ENCODE measurements around the gene SLC45A2. TPM values are rescaled to one million over a fixed set of nuclear protein-coding genes. Genes with fewer than 3 reads are reported as not detected.

SLC45A2 gene
- total RNA-seq, 1 donor from 2014 or later, result not detected

GRCh38 chr5:34007621-34008600, 23.4 kb upstream of the SLC45A2 start, which contains the start of gene AMACR:
Gene AMACR, minus strand, starts transcription at chr5:34008050. Its CDS starts 31 bp downstream, at chr5:34008019.
- DNase-seq (ENCODE audit: low read depth), result peak; percentile 87

GRCh38 chr5:34007201-34007620, 22.7 kb upstream of the SLC45A2 start:
- no peak for DNase-seq (ENCODE audit: low read depth)

GRCh38 chr5:34005681-34006080, 21.2 kb upstream of the SLC45A2 start:
- no peak for DNase-seq (ENCODE audit: low read depth)

DNA sequence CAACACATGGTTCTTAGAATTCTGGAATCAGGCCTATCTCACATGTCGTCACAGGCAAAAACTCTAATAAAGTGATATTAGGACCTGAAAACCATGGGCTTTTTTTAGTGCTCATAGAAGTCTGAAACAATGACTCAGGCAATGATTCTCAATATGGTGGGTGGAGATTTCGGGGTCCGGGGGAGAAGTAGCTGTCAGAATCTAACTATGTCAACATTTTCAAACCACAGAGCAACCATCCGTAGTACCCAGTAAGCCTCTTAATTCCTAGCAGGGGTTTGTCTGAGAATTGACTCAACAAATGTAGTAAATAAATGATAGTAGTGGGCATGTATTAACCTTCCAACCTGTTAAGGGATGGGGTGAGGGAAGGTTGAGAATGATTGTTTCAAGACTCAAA, 20.7 kb upstream of the SLC45A2 start:
- peak; percentile 97 for DNase-seq (ENCODE audit: low read depth)

DNA sequence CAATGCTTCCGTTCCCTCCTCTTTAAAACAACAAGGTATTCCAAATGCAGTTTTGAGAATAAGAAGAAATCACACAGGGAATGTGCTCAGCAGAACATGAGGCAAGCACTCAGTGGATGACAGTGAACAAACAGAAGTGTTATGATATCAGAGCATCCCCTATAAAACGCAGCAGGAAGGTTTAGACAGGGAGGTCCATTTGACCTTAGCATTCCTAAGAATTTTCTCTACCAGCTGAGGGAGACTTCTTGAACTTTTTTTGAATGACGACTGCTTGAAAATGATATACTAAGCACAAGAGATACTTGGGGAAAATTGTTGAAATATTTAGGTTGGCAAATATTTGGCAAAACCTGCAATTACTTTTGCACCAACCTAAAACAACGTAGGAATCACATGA, 19.4 kb upstream of the SLC45A2 start:
- DNase-seq (ENCODE audit: low read depth), result no peak

DNA sequence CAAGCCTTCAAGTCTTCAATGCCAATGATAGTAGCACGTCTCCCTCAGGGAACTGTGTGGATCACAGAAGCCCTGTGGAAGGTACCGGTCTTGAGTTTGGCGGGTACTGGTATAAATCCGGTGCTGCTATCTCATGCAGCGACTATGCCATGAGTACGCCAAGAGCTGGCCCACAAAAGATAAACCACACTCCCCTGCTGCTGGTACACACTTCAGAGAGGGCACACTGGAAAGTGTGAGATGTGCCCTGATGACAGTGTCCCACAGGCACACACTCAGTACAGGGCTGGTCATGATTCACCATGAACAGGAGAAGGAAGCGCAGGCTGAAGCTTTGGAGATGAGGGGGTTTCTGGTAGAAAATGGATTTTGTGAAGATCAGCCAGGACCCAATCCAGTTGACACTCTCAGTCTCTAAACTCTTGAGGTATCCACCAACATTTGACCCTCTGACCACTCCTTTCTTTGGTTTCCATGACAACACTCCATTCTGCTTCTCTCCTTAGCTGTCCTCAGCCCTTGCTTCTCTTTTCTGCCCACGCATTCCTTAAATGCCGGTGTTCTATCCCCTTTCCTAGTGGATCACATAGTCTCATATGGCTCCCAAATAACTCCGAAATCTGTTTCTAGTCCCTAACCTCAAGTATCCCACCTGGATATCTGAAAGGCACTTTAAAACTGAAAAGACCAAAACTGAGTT, 18.3 kb upstream of the SLC45A2 start:
- peak; percentile 67 for DNase-seq (ENCODE audit: low read depth)

DNA sequence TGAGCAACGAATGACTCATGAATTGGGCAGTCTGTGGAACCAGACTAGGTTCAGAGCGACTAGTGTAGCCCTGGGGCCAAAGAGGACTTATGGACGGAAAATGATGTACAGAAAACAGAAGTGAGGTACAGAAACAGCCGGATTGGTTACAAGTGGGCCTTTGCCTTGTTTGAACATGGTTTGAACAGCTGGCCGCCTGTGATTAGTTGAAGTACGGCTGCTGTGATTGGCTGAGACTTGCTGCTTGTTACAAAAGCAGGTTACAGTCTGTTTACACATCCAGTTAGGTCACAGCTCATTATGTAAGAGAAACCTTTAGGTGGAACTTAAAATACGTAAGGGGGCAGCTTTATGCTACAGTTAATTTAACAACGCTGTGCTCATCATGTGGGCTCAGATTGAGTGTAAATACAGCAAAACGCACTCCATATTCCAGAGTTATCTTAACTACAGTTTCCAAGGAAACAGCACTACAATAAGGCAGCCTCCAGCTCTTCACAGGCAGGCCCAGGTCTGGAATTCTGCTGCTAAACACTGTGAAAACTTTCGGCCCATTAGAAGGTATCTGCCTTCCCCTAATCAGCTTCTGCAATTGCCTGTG, 16.8 kb upstream of the SLC45A2 start:
- peak; percentile 91 for DNase-seq (ENCODE audit: low read depth)

GRCh38 chr5:33999978-34000377, 15.5 kb upstream of the SLC45A2 start:
- peak; percentile 45 for DNase-seq (ENCODE audit: low read depth)

DNA sequence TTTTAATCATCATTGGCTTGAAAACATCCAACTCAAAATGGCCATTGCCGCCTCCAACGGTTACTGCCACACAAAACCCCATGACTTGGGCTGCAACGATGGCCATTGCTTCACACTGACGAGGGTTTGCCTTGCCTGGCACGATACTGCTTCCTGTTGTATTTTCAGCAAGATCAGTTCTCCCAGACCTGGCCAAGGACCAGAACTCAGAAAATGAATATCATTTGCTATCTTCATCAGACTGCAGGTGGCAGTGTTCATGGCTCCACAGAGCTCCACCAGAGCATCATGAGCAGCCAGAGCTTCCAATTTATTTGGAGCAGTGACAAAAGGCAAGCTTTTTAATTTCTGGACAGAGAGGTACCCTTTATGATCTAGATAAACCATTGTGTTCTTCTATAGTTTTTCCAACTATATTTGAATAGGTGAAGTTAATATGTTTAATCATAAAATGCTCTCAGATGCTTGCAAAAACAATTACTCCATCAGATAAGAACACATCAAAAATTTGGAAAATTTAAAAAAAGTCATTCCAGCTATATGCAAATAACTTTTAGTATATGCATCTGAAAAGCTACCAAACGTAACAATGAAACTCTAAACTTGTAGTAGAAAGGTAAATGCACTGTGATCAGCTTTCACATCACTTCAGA, 13.0 kb upstream of the SLC45A2 start:
- DNase-seq (ENCODE audit: low read depth), result peak; percentile 82

- DNase-seq (ENCODE audit: low read depth), result no peak
These were observed 11.4 kb upstream of the SLC45A2 start for GRCh38 chr5:33995865-33996264.

- peak; percentile 40 for DNase-seq (ENCODE audit: low read depth)
These were observed 10.4 kb upstream of the SLC45A2 start for GRCh38 chr5:33994845-33995244.

- no peak for DNase-seq (ENCODE audit: low read depth)
These were observed 8.4 kb upstream of the SLC45A2 start for GRCh38 chr5:33992864-33993263.

DNA sequence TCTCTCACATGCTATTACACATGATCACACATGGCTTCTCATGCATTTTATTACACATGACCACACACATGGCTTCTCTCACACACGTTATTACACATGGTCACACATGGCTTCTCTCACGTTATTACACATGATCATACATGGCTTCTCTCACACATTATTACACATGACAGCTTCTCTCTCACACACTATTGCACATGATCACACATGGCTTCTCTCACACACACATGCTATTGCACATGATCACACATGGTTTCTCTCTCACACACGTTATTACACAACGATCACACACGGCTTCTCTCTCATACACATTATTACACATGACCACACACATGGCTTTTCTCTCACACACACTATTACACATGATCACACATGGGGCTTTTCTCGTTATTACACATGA, 954 bp upstream of the SLC45A2 start:
- DNase-seq (ENCODE audit: low read depth), result no peak

- DNase-seq (ENCODE audit: low read depth), result no peak
These were observed 315 bp downstream of the SLC45A2 start for GRCh38 chr5:33984178-33984577.

GRCh38 chr5:33981408-33982162, 2.9 kb downstream of the SLC45A2 start:
- peak; percentile 70 for DNase-seq (ENCODE audit: low read depth)

- DNase-seq (ENCODE audit: low read depth), result no peak
These were observed 4.5 kb downstream of the SLC45A2 start for GRCh38 chr5:33980030-33980429.

DNA sequence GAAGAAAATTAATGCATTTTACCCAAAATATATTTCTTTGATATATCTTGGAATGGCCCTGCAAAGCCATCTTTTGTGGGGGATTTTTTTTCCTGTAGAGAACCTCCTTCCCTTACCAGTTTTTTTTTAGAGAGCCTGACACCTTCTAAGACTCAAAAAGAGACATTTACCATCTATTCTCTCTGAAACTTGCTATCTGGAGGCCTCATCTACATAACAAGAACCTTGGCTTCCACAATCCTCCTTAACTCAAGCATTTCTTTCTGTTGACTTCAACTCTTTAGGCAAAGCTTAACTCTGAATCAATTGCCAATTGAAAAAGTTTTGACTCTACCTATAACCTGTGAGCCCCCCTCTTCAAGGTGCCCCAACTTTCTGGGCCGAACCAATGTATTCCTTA, 6.2 kb downstream of the SLC45A2 start:
- DNase-seq (ENCODE audit: low read depth), result no peak

DNA sequence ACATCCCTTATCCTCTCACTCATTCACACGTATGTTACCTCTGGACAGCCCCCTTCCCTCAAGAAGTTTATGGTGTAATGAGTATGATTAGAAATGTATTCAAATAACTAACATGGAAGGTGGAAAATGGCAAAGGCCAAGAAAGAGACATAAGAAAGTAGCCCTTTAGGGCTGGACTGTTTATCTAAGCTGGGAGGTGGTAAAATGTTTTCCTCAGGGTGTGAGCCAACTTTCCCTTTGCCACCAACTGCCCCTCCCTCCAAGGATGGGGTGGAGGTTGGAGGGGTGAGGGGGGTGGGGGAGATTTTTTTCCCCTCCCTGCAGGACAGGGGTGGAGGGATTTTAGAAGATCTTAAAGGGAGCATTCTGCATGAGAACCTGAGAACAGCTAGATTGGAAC, 8.2 kb downstream of the SLC45A2 start:
- DNase-seq (ENCODE audit: low read depth), result no peak

GRCh38 chr5:33975852-33976251, 8.6 kb downstream of the SLC45A2 start:
- DNase-seq (ENCODE audit: low read depth), result no peak

DNA sequence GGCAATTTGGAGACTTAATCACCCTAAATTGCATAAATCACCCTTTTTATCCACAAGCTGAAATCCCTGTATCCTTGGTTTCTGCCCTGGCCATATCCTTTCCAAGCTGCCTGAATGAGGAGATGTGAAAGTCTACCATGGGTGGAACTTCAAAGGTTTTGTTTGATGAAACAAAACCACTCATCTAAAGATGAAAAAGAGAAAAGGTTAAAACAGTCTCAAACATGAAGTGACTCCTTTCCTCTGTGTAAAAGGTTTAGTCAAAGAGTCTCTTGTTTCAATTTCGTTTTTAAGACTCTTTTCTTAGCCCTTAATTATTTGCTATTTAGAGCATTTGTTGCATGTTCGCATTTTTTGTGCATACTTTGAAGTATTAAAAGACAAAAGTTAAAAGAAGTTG, 11.2 kb downstream of the SLC45A2 start:
- DNase-seq (ENCODE audit: low read depth), result no peak

Data from renal cortical epithelial cell (primary cell).